ENCODE measurements around the gene PSEN1.

Gene PSEN1

DNA sequence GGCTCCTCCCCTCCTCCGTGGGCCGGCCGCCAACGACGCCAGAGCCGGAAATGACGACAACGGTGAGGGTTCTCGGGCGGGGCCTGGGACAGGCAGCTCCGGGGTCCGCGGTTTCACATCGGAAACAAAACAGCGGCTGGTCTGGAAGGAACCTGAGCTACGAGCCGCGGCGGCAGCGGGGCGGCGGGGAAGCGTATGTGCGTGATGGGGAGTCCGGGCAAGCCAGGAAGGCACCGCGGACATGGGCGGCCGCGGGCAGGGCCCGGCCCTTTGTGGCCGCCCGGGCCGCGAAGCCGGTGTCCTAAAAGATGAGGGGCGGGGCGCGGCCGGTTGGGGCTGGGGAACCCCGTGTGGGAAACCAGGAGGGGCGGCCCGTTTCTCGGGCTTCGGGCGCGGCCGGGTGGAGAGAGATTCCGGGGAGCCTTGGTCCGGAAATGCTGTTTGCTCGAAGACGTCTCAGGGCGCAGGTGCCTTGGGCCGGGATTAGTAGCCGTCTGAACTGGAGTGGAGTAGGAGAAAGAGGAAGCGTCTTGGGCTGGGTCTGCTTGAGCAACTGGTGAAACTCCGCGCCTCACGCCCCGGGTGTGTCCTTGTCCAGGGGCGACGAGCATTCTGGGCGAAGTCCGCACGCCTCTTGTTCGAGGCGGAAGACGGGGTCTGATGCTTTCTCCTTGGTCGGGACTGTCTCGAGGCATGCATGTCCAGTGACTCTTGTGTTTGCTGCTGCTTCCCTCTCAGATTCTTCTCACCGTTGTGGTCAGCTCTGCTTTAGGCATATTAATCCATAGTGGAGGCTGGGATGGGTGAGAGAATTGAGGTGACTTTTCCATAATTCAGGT lies at the start of gene PSEN1:
TSS of gene PSEN1 (plus strand) at position 121 of the 839 bp plus-strand sequence. CDS start 11,513 bp downstream, outside the sequence.
- DNase-seq, result peak; percentile 92

GRCh38 chr14:73091044-73091443 lies 45.3 kb upstream of the PSEN1 start:
- no peak for DNase-seq

DNA sequence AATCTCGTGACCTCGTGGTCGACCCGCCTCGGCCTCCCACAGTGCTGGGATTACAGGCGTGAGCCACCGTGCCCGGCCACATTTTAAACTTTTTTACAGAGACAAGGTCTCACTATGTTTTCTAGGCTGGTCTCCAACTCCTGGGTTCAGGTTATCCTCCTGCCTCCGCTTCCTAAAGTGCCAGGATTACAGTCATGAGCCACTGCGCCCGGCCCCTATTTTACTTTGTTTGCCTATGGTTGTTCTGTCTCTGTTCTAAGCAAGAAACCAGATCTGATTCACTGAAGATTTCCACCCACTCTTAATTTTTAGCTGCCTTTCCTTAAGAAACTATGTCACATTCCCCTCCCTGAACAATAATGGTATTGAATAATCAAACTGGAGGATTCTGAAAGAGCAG lies 38.9 kb upstream of the PSEN1 start:
- DNase-seq, result no peak

- no peak for DNase-seq
These were observed 36.0 kb upstream of the PSEN1 start for GRCh38 chr14:73100334-73100733.

- no peak for DNase-seq
These were observed 33.4 kb upstream of the PSEN1 start for GRCh38 chr14:73102806-73103497.

- no peak for DNase-seq
These were observed 31.3 kb upstream of the PSEN1 start for GRCh38 chr14:73105050-73105449.

DNA sequence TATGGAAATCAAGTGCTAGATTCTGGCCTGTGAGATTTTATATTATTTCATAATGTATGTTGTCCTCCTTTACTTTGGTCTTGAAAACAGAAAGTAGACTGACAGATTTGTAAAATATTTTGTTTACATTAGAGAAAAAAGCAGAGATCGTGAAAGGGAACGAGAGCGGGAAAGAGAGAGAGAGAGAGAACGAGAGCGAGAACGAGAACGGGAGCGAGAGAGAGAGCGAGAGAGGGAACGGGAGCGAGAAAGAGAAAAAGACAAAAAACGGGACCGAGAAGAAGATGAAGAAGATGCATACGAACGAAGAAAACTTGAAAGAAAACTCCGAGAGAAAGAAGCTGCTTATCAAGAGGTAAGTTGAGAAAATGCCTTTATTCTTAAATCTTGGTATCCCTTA lies 30.6 kb upstream of the PSEN1 start:
- DNase-seq, result no peak

- no peak for DNase-seq
These were observed 20.1 kb upstream of the PSEN1 start for GRCh38 chr14:73116079-73116665.

DNA sequence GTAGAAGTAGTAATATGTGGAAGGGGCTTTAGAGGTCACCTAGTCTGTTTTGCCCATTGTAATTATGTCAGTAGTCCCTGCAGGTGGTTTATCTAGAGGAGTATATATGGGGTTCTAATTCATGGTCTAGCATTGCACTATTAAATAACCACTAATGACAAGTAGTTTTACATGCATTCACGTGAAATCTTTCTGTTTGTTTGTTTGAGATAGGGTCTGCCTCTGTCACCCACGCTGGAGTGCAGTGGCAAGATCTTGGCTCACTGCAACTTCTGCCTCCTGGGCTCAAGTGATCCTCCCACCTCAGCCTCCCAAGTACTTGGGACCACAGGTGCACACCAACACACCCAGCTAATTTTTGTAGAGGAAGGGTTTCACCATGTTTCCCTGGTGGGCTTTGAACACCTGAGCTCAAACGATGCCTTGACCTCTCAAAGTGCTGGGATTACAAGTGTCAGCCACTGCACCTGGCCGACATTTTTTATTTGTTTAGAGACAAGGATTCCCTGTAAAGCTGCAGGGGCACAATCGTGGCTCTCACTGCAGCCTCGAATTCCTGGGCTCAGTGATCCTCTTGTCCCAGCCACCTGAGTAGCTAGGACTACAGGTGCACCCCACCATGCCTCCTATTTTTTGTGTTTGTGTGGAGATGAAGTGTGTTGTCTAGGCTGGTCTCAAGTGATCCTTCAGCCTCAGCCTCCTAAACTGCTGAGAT lies 12.0 kb upstream of the PSEN1 start:
- no peak for DNase-seq

DNA sequence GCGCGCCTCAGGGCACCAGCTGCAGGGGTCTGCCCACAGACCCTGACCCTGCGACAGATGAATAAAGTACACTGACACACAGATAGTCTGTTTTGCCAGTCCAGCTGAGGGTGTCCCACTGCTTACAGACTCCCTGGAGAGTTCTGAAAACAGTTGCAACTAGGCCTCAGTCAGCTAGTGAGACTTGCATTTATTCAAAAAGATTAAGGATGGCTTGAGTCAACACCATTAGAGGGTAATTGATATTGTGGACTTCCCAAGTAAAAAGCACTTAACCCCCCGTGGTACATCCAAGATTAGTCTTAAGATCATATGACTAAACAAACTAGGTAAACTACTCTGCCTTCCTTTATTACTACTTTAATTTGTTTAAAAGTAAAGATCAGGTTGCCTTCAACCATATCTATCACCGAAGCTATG lies 11.1 kb upstream of the PSEN1 start:
- DNase-seq, result no peak

- no peak for DNase-seq
These were observed 10.6 kb upstream of the PSEN1 start for GRCh38 chr14:73125746-73126145.

- no peak for DNase-seq
These were observed 2.5 kb upstream of the PSEN1 start for GRCh38 chr14:73133795-73134194.

GRCh38 chr14:73136085-73136386 lies 271 bp upstream of the PSEN1 start:
- no peak for DNase-seq

- DNase-seq, result no peak
These were observed 4.6 kb downstream of the PSEN1 start for GRCh38 chr14:73140811-73141323.

- DNase-seq, result no peak
These were observed 5.9 kb downstream of the PSEN1 start for GRCh38 chr14:73142216-73142615.

- no peak for DNase-seq
These were observed 6.7 kb downstream of the PSEN1 start for GRCh38 chr14:73143003-73143402.

DNA sequence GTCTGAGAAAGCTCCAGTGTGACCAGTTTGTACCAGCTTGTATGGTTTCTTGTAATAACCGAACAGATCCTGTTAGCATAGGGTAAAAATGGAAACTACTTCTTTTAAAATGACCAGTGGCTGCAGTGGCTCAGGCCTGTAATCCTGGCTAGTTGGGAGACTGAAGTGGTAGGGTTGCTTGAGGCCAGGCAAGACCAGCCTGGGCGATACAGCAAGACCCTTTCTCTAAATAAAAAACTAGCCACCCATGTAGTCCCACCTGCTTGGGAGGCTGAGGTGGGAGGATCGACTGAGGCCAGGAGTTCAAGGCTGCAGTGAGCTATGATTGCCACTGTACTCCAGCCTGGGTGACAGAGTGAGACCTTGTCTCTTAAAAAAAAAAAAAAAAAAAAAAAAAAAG lies 7.3 kb downstream of the PSEN1 start:
- DNase-seq, result no peak

DNA sequence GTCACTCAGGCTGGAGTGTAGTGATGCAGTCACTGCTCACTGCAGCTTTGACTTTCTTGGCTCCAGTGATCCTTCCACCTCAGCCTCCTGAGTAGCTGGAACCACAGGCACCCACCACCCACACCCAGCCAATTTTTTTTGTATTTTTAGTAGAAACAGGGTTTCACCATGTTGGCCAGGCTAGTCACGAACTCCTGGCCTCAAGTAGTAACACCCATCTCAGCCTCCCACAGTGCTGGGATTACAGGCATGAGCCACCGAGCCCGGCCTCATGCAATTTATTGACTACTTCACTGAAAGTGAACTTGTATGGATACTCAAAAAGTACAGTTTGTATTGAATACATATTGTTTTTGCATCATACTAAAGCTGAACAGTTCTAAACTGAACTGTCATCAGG lies 9.1 kb downstream of the PSEN1 start:
- DNase-seq, result no peak

DNA sequence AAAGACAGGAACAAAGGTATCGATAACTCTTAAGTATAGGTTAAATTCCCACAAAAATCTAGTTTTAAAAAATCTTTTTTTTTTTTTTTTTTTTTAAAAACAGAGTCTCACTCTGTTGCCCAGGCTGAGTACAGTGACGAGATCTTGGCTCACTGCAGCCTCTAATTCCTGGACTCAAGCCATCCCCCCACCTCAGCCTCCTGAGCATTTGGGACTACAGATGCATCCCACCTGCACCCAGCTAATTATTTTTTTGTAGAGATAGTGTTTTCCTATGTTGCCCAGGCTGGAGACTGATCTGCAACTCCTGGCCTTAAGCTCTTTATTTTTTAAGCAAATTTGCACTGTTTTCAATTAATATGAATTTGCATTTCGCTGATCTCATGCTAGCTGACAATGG lies 9.8 kb downstream of the PSEN1 start:
- no peak for DNase-seq

DNA sequence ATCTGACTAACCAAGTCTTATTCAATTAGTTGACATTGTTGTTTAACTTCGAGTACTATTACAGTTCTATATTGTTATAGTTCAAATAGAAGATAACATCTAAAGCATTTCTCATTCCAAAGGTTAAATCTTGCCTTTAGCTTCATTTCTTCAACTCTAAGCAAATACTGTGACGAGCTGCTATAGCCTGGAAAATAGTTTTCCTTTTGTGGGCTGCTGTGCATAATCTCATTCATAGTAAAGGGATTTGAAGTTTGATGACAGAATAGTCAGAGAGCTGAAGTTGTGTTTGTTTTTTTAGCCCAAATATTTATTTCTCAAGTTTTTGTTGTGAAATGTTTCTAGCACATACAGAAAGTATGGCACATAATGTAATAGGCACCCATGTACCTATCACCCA lies 13.4 kb downstream of the PSEN1 start:
- no peak for DNase-seq

DNA sequence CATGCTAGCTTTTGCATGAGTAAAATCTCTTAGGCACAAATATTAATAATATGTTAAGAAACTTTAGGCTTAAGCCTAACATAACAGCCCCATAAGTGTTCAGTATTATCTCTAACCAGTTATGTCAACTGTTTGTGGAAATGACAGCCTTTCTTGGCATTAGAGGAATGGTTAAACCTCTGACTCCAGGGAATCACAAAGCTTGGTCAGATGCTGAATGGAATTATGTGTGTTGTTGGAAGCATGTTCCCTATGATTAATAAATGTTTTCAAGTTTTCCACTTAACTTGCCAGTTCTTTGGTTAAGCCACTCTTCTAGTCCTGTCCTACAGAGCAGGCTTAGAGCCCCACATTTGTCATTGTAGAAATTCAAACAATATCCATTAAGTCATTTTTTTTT lies 17.0 kb downstream of the PSEN1 start:
- no peak for DNase-seq

DNA sequence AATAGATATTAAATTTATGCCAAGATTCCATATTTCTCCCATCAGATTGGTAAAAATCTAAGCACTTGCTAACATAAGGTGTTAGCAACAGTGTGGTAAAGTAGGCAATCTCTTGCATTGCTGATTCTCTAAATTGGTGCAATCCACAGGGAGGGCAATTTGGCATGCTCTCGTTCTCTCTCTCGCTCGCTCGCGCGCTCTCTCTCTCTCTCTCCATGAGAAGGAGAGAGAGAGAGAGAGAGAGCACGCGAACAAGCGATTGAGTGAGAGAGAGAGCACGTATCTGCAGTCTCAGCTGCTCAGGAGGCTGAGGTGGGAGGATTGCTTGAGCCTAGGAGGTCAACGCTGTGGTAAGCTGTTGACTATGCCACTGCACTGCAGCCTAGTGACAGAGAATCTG lies 25.9 kb downstream of the PSEN1 start:
- DNase-seq, result no peak

GRCh38 chr14:73166399-73166798 lies 30.1 kb downstream of the PSEN1 start:
- DNase-seq, result no peak
